ENCODE data around the gene ZNF275.
"Not testable (repeated sequence)": the region's sequence is repeated elsewhere in the genome, so short reads cannot be mapped to it uniquely, and the experiment has no call there.

The ZNF275 gene

GRCh38 chrX:153388722-153389459, 54.9 kb downstream of the ZNF275 start:
- no peak for DNase-seq

- DNase-seq = not testable (repeated sequence)
Measured at GRCh38 chrX:153389460-153389768, 55.5 kb downstream of the ZNF275 start.

- no peak for DNase-seq
Measured at GRCh38 chrX:153392642-153393321, 58.8 kb downstream of the ZNF275 start.

GRCh38 chrX:153394612-153395011, 60.7 kb downstream of the ZNF275 start:
- DNase-seq = no peak

GRCh38 chrX:153395613-153396319, 61.8 kb downstream of the ZNF275 start:
- no peak for DNase-seq

- DNase-seq = no peak
Measured at GRCh38 chrX:153396320-153397195, 62.6 kb downstream of the ZNF275 start.

GRCh38 chrX:153397256-153397960, 63.5 kb downstream of the ZNF275 start:
- DNase-seq = no peak

- DNase-seq = no peak
Measured at GRCh38 chrX:153398275-153398960, 64.5 kb downstream of the ZNF275 start.

- DNase-seq = peak; percentile 61
Measured at GRCh38 chrX:153400146-153401132, 66.5 kb downstream of the ZNF275 start.

- no peak for DNase-seq
Measured at GRCh38 chrX:153401133-153401764, 67.3 kb downstream of the ZNF275 start, which contains the start of gene PNMA6E. PNMA6E (minus strand) TSS chrX:153401350; CDS start chrX:153398849, 2,501 bp downstream.

Measured in CD4-positive, alpha-beta T cell treated with Interleukin-17A for 4 hours (primary cell).